Activated CD8-positive, alpha-beta T cell treated with anti-CD3 and anti-CD28 coated beads for 36 hours (primary cell): ENCODE results near the gene IGBP1. TPM values are rescaled to one million over a fixed set of nuclear protein-coding genes. Genes with fewer than 3 reads are reported as not detected.
"Not testable (repeated sequence)": the region's sequence is repeated elsewhere in the genome, so short reads cannot be mapped to it uniquely, and the experiment has no call there.

Source experiments
- ATAC-seq: fragments of 200-7000 bp; cut with Tn5 transposase; one replicate; pipeline ENCODE4 v1.10.0; 2021; ENCODE audit warnings: mild to moderate bottlenecking, moderate library complexity
- CTCF ChIA-PET: fragments of 350-600 bp; sonication (Branson Sonifier 250); formaldehyde crosslinking; loops from one replicate; lab custom pipeline; 2021; ENCODE audit warnings: antibody characterized with exemption; lab: Charles Lee
- POLR2A ChIA-PET: fragments of 350-600 bp; sonication (Branson Sonifier 250); formaldehyde crosslinking; loops from one replicate; lab custom pipeline; 2021; ENCODE audit warnings: antibody characterized with exemption; lab: Charles Lee
- DNase-seq: peaks from one replicate; pipeline ENCODE4 v3.0.0-alpha.2; 2020
- H3K27ac Mint-ChIP-seq: one replicate; pipeline ENCODE4 v1.8.0; 2021; ENCODE audit warnings: mild to moderate bottlenecking, mixed read lengths
- H3K27me3 Mint-ChIP-seq: one replicate; pipeline ENCODE4 v1.8.0; 2021; ENCODE audit warnings: mixed read lengths
- H3K36me3 Mint-ChIP-seq: one replicate; pipeline ENCODE4 v1.8.0; 2021; ENCODE audit warnings: low read depth, mixed read lengths
- H3K4me1 Mint-ChIP-seq: one replicate; pipeline ENCODE4 v1.8.0; 2021; ENCODE audit warnings: low read depth, mixed read lengths
- H3K4me3 Mint-ChIP-seq: one replicate; pipeline ENCODE4 v1.8.0; 2021; ENCODE audit warnings: mild to moderate bottlenecking, moderate library complexity, mixed read lengths
- H3K9me3 Mint-ChIP-seq: one replicate; pipeline ENCODE4 v1.8.0; 2021; ENCODE audit warnings: mixed read lengths
- intact Hi-C: fragments of 100-400 bp; cut with micrococcal nuclease; formaldehyde crosslinking; loops from one replicate; pipeline ENCODE4 v1.10.0; 2022
- total RNA-seq, 2 experiments: library from RNA; stranded (reverse); gene quantifications; one replicate each; pipeline ENCODE4 v1.2.3, GENCODE V29; 2021
- TF ChIP-seq, protein P1 (sequence below): fragments of 200-600 bp; IDR thresholded peaks from one replicate; pipeline ENCODE4 v1.8.0; 2022; ENCODE audit warnings: antibody characterized with exemption, mild to moderate bottlenecking

The IGBP1 gene
- total RNA-seq, 2 experiments from 2014 or later: 43.5 to 45.1 TPM

DNA sequence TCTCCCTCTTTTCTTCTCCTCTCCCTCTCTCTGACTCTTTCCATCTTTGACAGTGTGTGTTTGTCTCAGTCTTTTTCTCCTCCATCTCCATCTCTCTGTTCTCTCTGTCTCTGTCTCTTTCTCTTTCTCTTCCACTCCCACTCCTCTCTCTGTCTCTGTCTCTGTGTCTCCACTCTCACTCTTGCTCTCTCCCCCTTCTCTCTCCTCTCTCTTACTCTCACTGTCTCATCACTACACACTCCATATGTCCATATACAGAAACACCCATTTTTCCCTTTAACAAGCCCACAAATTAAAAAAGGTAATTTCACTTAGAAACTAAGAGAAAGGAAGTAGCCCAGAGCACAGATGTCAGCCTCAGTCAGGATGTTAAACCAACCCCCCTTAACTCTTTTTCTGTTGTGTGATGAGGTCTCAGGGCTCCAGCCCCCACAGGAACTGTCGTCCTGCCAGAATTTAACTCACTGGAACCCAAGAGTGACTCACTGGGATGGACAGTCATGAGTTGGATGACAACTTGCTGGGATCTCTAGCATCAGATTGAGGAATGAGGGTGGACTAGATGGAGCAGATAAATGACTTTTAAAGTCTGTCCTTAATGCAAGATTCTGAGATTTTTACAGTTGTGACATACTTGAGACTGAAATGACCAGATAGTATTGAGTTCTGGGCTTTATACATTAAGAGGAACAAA, 43.5 kb upstream of the IGBP1 start:
- CTCF ChIA-PET: no interaction called here
- H3K27ac Mint-ChIP-seq: no peak overlapping the region
- H3K27me3 Mint-ChIP-seq: no peaks in the 10 kb centered on the region
- ATAC-seq (no peak), DNase-seq (no peak)
- intact Hi-C loops: loop anchor here (10.0 kb wide), 1 partner anchor 595 kb away; no protein-coding TSS in a partner anchor
- TF ChIP-seq, protein P1, sequence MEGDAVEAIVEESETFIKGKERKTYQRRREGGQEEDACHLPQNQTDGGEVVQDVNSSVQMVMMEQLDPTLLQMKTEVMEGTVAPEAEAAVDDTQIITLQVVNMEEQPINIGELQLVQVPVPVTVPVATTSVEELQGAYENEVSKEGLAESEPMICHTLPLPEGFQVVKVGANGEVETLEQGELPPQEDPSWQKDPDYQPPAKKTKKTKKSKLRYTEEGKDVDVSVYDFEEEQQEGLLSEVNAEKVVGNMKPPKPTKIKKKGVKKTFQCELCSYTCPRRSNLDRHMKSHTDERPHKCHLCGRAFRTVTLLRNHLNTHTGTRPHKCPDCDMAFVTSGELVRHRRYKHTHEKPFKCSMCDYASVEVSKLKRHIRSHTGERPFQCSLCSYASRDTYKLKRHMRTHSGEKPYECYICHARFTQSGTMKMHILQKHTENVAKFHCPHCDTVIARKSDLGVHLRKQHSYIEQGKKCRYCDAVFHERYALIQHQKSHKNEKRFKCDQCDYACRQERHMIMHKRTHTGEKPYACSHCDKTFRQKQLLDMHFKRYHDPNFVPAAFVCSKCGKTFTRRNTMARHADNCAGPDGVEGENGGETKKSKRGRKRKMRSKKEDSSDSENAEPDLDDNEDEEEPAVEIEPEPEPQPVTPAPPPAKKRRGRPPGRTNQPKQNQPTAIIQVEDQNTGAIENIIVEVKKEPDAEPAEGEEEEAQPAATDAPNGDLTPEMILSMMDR: no peak
- no peak overlapping the region for H3K4me3 Mint-ChIP-seq
- no peaks in the 10 kb centered on the region for H3K36me3 Mint-ChIP-seq
- H3K4me1 Mint-ChIP-seq: no peaks in the 10 kb centered on the region
- H3K9me3 Mint-ChIP-seq: no peaks in the 10 kb centered on the region
- POLR2A ChIA-PET: no interaction called here

DNA sequence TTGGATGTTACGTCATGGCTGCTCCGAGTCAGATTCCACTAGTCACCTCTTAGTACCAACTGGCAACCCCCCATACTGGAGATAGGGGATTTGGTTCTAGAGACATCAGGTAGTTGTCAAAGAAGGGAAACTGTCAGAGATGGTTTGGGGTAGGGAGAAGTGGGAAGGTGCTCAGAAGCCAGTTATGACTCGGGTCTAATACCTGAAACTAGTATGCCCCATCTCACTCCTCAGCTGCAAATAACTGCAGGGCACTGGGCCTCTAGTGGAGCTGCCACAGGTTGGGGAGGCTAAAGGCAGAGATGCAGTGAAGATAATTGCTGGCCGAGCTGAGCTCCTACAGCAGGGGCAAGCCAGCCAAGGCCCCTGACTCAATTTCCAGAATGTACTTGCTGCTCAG, 41.0 kb upstream of the IGBP1 start:
- POLR2A ChIA-PET: no interaction called here
- TF ChIP-seq, protein P1: no peak
- H3K27ac Mint-ChIP-seq: no peak overlapping the region
- H3K4me3 Mint-ChIP-seq: no peak overlapping the region
- intact Hi-C loops: loop anchor here (10.0 kb wide), 1 partner anchor 597 kb away; no protein-coding TSS in a partner anchor
- no peaks in the 10 kb centered on the region for H3K4me1 Mint-ChIP-seq
- H3K27me3 Mint-ChIP-seq: no peaks in the 10 kb centered on the region
- DNase-seq: no peak
- H3K36me3 Mint-ChIP-seq: no peaks in the 10 kb centered on the region
- ATAC-seq: no peak
- CTCF ChIA-PET: no interaction called here
- no peaks in the 10 kb centered on the region for H3K9me3 Mint-ChIP-seq

DNA sequence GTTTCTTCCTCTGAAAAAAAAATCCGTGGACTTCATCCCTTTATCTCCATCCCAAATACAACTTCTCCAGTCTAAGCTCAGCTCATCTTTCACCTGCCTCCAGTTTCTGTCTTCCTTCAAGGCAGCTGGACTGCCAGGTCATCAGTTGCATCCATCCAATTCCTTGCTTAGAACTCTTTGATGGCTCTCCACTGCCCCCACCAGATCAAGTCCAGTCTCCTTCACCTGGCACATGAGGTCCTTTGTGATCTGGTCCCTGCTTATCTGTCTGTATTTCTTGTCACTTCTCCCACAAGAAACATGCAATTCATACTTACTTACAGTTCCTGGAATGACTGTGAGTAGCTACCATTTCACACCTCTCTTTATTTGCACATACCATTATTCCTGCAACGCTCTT, 37.2 kb upstream of the IGBP1 start:
- Mint-ChIP-seq H3K27ac (no peak overlapping the region), H3K36me3 (no peaks in the 10 kb centered on the region), H3K9me3 (peaks cover 2% of the 10 kb centered on the region), H3K4me1 (no peaks in the 10 kb centered on the region), H3K27me3 (peaks cover 3% of the 10 kb centered on the region), H3K4me3 (no peak overlapping the region)
- CTCF ChIA-PET: interaction anchor here (0.9 to 3.7 kb wide), 6 partner anchors 9 to 603 kb away, joined by 3 to 29 read pairs (median 4); no protein-coding TSS in a partner anchor
- TF ChIP-seq, protein P1: no peak
- POLR2A ChIA-PET: no interaction called here
- no peak for ATAC-seq
- no peak for DNase-seq
- intact Hi-C loops: loop anchor here (5.0 to 10.0 kb wide), 2 partner anchors 64 to 601 kb away; no protein-coding TSS in a partner anchor

DNA sequence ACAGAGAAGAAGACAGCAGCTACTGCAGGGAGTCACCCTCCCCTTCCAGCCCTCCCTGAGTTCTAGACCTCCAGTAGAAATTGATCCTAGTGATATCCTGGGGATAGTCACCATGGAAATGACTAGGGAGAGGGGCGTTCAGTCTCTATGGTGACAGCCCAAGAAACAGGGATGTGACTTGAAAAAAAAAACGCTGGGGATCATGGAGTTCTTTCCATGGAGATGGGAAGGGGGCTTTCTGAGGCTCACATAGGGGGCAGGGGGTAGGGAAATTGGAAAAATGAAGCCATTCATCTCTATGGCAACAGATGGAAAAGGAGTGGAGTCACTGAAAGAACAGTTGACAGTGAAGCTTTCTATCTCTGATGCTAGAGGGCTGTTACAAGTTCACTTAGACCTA, 28.0 kb upstream of the IGBP1 start:
- TF ChIP-seq, protein P1: no peak
- CTCF ChIA-PET: interaction anchor here (1.5 kb wide), 1 partner anchor 9 kb away, joined by 3 read pairs; no protein-coding TSS in a partner anchor
- Mint-ChIP-seq H3K4me3 (no peak overlapping the region), H3K9me3 (no peaks in the 10 kb centered on the region), H3K36me3 (no peaks in the 10 kb centered on the region), H3K27me3 (peaks cover 3% of the 10 kb centered on the region), H3K27ac (no peak overlapping the region), H3K4me1 (no peaks in the 10 kb centered on the region)
- DNase-seq: no peak
- no peak for ATAC-seq
- POLR2A ChIA-PET: no interaction called here
- intact Hi-C loops: no loop called here

DNA sequence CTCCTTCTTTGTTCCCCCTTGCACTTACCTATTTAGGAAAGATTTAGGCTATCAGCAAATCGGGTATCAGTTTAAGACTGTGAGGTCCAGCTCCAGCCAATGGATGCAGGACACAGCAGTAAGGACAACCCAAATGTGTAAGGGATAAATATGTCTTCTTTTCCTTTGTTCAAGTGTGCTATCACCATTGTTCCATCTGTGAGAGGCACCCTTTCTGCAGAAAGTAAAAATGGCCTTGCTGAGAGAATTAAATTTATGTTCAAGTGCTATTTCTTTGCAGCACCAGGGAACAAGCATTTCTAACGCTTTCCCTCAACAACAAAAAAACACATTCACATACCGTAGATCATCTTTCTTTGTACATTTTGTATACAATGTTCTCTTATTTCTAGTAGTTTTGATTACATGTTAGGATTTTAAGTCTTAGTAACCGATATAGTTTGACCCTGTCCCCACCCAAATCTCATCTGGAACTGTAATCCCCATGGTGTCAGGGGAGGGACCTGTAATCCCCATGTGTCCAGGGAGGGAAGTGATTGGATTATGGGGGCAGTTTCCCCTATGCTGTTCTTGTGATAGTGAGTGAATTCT, 21.7 kb upstream of the IGBP1 start:
- H3K36me3 Mint-ChIP-seq, H3K4me1 Mint-ChIP-seq, H3K27ac Mint-ChIP-seq, DNase-seq, POLR2A ChIA-PET, H3K27me3 Mint-ChIP-seq, CTCF ChIA-PET, ATAC-seq, intact Hi-C loops, H3K9me3 Mint-ChIP-seq, H3K4me3 Mint-ChIP-seq: not testable (repeated sequence)
